Tibial artery (tissue), 4 donors: ENCODE data around the gene DCAF6.

Experiments
- DNase-seq, 2 donors: peaks; one replicate each; pipeline ENCODE4 v3.0.0-alpha.2; 2019
- H3K27ac ChIP-seq, 2 donors: fragments of 200-600 bp; sonication (generic) in 1 of 2; 1 replicate in 1 of 2; 2 replicates in 1 of 2; pipeline ENCODE4 v1.5.1; 2018 to 2019; ENCODE audit warnings: mild to moderate bottlenecking in 1 of 2
- H3K27me3 ChIP-seq, 2 donors: fragments of 200-600 bp; sonication (generic) in 1 of 2; one replicate each; pipeline versions ENCODE4 v1.5.1 to v1.6.0; 2016 to 2019
- H3K36me3 ChIP-seq, 3 donors: fragments of 200-600 bp; sonication (generic) in 2 of 3; one replicate each; pipeline ENCODE4 v1.5.1; 2016 to 2019; ENCODE audit warnings: mild to moderate bottlenecking in 2 of 3
- H3K4me1 ChIP-seq, 4 donors: fragments of 200-600 bp; sonication (generic) in 2 of 4; 1 replicate in 3 of 4; 2 replicates in 1 of 4; pipeline ENCODE4 v1.5.1; 2016 to 2019
- H3K4me3 ChIP-seq, 2 donors: fragments of 200-600 bp; sonication (generic) in 1 of 2; 1 replicate in 1 of 2; 2 replicates in 1 of 2; pipeline ENCODE4 v1.5.1; 2018 to 2019; ENCODE audit warnings: mild to moderate bottlenecking in 2 of 2
- H3K9me3 ChIP-seq, 3 donors: fragments of 200-600 bp; sonication (generic) in 1 of 3; one replicate each; pipeline ENCODE4 v1.5.1; 2016 to 2019
- CTCF ChIP-seq, 2 experiments: fragments of 200-600 bp in 1 of 2; fragments of 450-650 bp in 1 of 2; IDR thresholded peaks; one replicate each; pipeline ENCODE4 v1.5.1; 2017 to 2019; ENCODE audit warnings: antibody characterized with exemption in 2 of 2, mild to moderate bottlenecking in 1 of 2, moderate library complexity in 1 of 2
- intact Hi-C: fragments of 100-400 bp; cut with DNase I; formaldehyde crosslinking; loops from one replicate; pipeline ENCODE4 v1.15.0; 2023; ENCODE audit warnings: low total_unique reads

The DCAF6 gene

GRCh38 chr1:167995038-167995437 is 58.6 kb downstream of the DCAF6 start:
- Histone ChIP-seq H3K36me3 (peaks cover 13 to 36% (median 33%) of the 10 kb centered on the region in 3 donors), H3K4me1 (peaks cover 0 to 8% (median 0%) of the 10 kb centered on the region in 4 donors), H3K27ac (no peak overlapping the region), H3K27me3 (no peaks in the 10 kb centered on the region), H3K9me3 (no peaks in the 10 kb centered on the region), H3K4me3 (no peak overlapping the region)
- intact Hi-C loops = no loop called here
- DNase-seq = no peak
- no peak for TF ChIP-seq CTCF (IDR thresholded peaks at IDR 0.05)

GRCh38 chr1:167996266-167996665 is 59.8 kb downstream of the DCAF6 start:
- no peak overlapping the region for H3K4me3 ChIP-seq
- TF ChIP-seq CTCF (IDR thresholded peaks at IDR 0.05) = no peak

GRCh38 chr1:167997037-167997575 is 60.6 kb downstream of the DCAF6 start:
- TF ChIP-seq CTCF (IDR thresholded peaks at IDR 0.05) = no peak
- Histone ChIP-seq H3K27me3 (no peaks in the 10 kb centered on the region), H3K4me1 (peaks cover 0 to 8% (median 0%) of the 10 kb centered on the region in 4 donors), H3K9me3 (no peaks in the 10 kb centered on the region), H3K36me3 (peaks cover 12 to 31% (median 30%) of the 10 kb centered on the region in 3 donors), H3K27ac (no peak overlapping the region), H3K4me3 (no peak overlapping the region)
- no peak for DNase-seq
- intact Hi-C loops = no loop called here

More at GRCh38 chr1:167996266-167996665, 59.8 kb downstream of the DCAF6 start:
- DNase-seq = no peak
- no peaks in the 10 kb centered on the region for H3K27me3 ChIP-seq
- H3K9me3 ChIP-seq = no peaks in the 10 kb centered on the region
- H3K4me1 ChIP-seq = peaks cover 0 to 8% (median 0%) of the 10 kb centered on the region in 4 donors
- H3K36me3 ChIP-seq = peaks cover 12 to 36% (median 33%) of the 10 kb centered on the region in 3 donors
- intact Hi-C loops = no loop called here
- H3K27ac ChIP-seq = no peak overlapping the region

GRCh38 chr1:167999877-168000276 is 63.4 kb downstream of the DCAF6 start:
- DNase-seq = no peak
- peaks cover 5 to 24% (median 23%) of the 10 kb centered on the region in 3 donors for H3K36me3 ChIP-seq
- intact Hi-C loops = no loop called here
- no peak overlapping the region for H3K27ac ChIP-seq
- no peaks in the 10 kb centered on the region for H3K27me3 ChIP-seq
- no peaks in the 10 kb centered on the region for H3K9me3 ChIP-seq
- H3K4me3 ChIP-seq = no peak overlapping the region
- no peak for TF ChIP-seq CTCF (IDR thresholded peaks at IDR 0.05)
- H3K4me1 ChIP-seq = peaks cover 0 to 5% (median 0%) of the 10 kb centered on the region in 4 donors

- no peak for DNase-seq
- no peak for TF ChIP-seq CTCF (IDR thresholded peaks at IDR 0.05)
- Histone ChIP-seq H3K36me3 (peaks cover 5 to 24% (median 23%) of the 10 kb centered on the region in 3 donors), H3K27me3 (no peaks in the 10 kb centered on the region), H3K4me1 (no peaks in the 10 kb centered on the region), H3K27ac (no peak overlapping the region), H3K9me3 (no peaks in the 10 kb centered on the region), H3K4me3 (no peak overlapping the region)
- intact Hi-C loops = no loop called here
These were observed 64.2 kb downstream of the DCAF6 start for GRCh38 chr1:168000656-168001055.
